Endothelial cell of umbilical vein (primary cell): ENCODE results near the gene HOXD4. TPM values are rescaled to one million over a fixed set of nuclear protein-coding genes. Genes with fewer than 3 reads are reported as not detected.
A peak's percentile ranks its signal among the peaks of the same experiment; 100 is the strongest.

Experiments
- BruUV-seq: library from RNA; stranded (reverse); fragments of 400-500 nt; replicated peaks from 2 replicates; lab custom pipeline; 2021; lab: Mats Ljungman, UMichigan
- CTCF ChIA-PET: fragments of 300-600, 350-600 bp; sonication (Branson Sonifier 250); formaldehyde crosslinking; loops from one replicate; lab custom pipeline; 2021; ENCODE audit warnings: antibody characterized with exemption, inconsistent platforms; lab: Charles Lee
- POLR2A ChIA-PET: fragments of 300-600, 350-600 bp; sonication (Branson Sonifier 250); formaldehyde crosslinking; loops from one replicate; lab custom pipeline; 2021; ENCODE audit warnings: antibody characterized with exemption, inconsistent platforms; lab: Charles Lee
- DNase-seq: peaks from one replicate; pipeline ENCODE4 v3.0.0-alpha.2; 2011; ENCODE audit warnings: low read depth, low spot score
- FAIRE-seq: peaks from 2 replicates; lab custom pipeline; 2011; peaks lifted over from hg19 to GRCh38; lab: Jason Lieb, UNC
- H2AFZ ChIP-seq: 2 replicates; pipeline ENCODE4 v1.6.0; 2012; ENCODE audit warnings: low read depth, low read length, control low read depth, inconsistent platforms
- H3K27ac ChIP-seq: 2 replicates; pipeline ENCODE4 v1.5.1; 2011; ENCODE audit warnings: low read depth, mild to moderate bottlenecking, control low read depth, low read length, moderate library complexity; ENCODE audit not compliant: insufficient read depth
- H3K27me3 ChIP-seq, 2 experiments: 2 replicates each; pipeline versions ENCODE4 v1.6.0 to v1.6.1; 2011; ENCODE audit warnings: low read length in 2 of 2, mixed read lengths in 1 of 2; ENCODE audit not compliant: control insufficient read depth in 2 of 2, insufficient read depth in 2 of 2
- H3K36me3 ChIP-seq, 2 experiments: 2 replicates in 1 of 2; 3 replicates in 1 of 2; pipeline ENCODE4 v1.5.1; 2011; ENCODE audit warnings: low read length in 2 of 2, mild to moderate bottlenecking in 1 of 2, moderate library complexity in 1 of 2; ENCODE audit not compliant: control insufficient read depth in 2 of 2, insufficient read depth in 2 of 2; ENCODE audit errors: extremely low read depth in 1 of 2
- H3K4me1 ChIP-seq: 3 replicates; pipeline ENCODE4 v1.5.1; 2011; ENCODE audit warnings: mild to moderate bottlenecking, low read length; ENCODE audit not compliant: control insufficient read depth, insufficient read depth; ENCODE audit errors: extremely low read depth
- H3K4me2 ChIP-seq: 2 replicates; pipeline ENCODE4 v1.6.1; 2011; ENCODE audit warnings: low read length, control low read depth, mixed read lengths; ENCODE audit not compliant: insufficient read depth
- H3K4me3 ChIP-seq, 3 experiments: fragments of 200-600 bp in 1 of 3; sonication (generic), shearing (Covaris generic) in 1 of 3; replicated peaks in 1 of 3; 2 replicates each; pipeline ENCODE4 v1.5.1; 2011 to 2016; ENCODE audit warnings: control low read depth in 3 of 3, low read length in 3 of 3, mild to moderate bottlenecking in 2 of 3, inconsistent platforms in 1 of 3, low read depth in 1 of 3, moderate library complexity in 1 of 3; ENCODE audit not compliant: insufficient read depth in 1 of 3
- H3K79me2 ChIP-seq: 2 replicates; pipeline ENCODE4 v1.6.0; 2012; ENCODE audit warnings: low read length, inconsistent platforms; ENCODE audit not compliant: control insufficient read depth, insufficient read depth
- H3K9ac ChIP-seq: replicated peaks from 2 replicates; pipeline ENCODE3; 2011; ENCODE audit warnings: low read length, control low read depth; ENCODE audit not compliant: insufficient read depth; ENCODE audit errors: extremely low read depth
- H3K9me1 ChIP-seq: replicated peaks from 3 replicates; pipeline ENCODE4 v1.6.0; 2011; ENCODE audit warnings: mild to moderate bottlenecking, low read length; ENCODE audit not compliant: control insufficient read depth, insufficient read depth; ENCODE audit errors: extremely low read depth
- H3K9me3 ChIP-seq: replicated peaks from 2 replicates; pipeline ENCODE4 v1.5.1; 2012; ENCODE audit warnings: low read length, inconsistent platforms; ENCODE audit not compliant: control insufficient read depth, insufficient read depth
- H4K20me1 ChIP-seq: replicated peaks from 2 replicates; pipeline ENCODE3; 2011; ENCODE audit warnings: mild to moderate bottlenecking, low read length; ENCODE audit not compliant: control insufficient read depth, insufficient read depth; ENCODE audit errors: extremely low read depth
- CTCF ChIP-seq, 2 donors: IDR thresholded peaks; 1 replicate in 1 of 2; 2 replicates in 1 of 2; pipeline ENCODE4 v1.5.1; 2011; ENCODE audit warnings: low read length in 2 of 2, mild to moderate bottlenecking in 2 of 2, moderate library complexity in 2 of 2, control low read depth in 1 of 2, inconsistent platforms in 1 of 2, low read depth in 1 of 2; ENCODE audit not compliant: insufficient read depth in 1 of 2; ENCODE audit errors: extremely low read depth in 1 of 2
- EZH2 ChIP-seq: IDR thresholded peaks from 2 replicates; pipeline ENCODE4 v1.6.1; 2012; ENCODE audit warnings: borderline replicate concordance, low read depth, mild to moderate bottlenecking, moderate library complexity, low read length, inconsistent platforms; ENCODE audit not compliant: severe bottlenecking
- FOS ChIP-seq: IDR thresholded peaks from 2 replicates; pipeline ENCODE4 v1.6.1; 2011; ENCODE audit warnings: mild to moderate bottlenecking, low read length, moderate library complexity, borderline replicate concordance; ENCODE audit not compliant: insufficient read depth
- JUN ChIP-seq: IDR thresholded peaks from 2 replicates; pipeline ENCODE4 v1.6.1; 2011; ENCODE audit warnings: borderline replicate concordance, low read depth; ENCODE audit not compliant: insufficient read length, insufficient read depth
- MYC ChIP-seq: IDR thresholded peaks from one replicate; pipeline ENCODE4 v1.6.1; 2011; ENCODE audit warnings: mild to moderate bottlenecking, low read depth, low read length
- POLR2A ChIP-seq: IDR thresholded peaks from 2 replicates; pipeline ENCODE4 v1.6.1; 2012; ENCODE audit warnings: low read depth, mild to moderate bottlenecking, control low read depth, low read length
- POLR2AphosphoS5 ChIP-seq: IDR thresholded peaks from 2 replicates; pipeline ENCODE4 v1.6.1; 2012; ENCODE audit warnings: low read depth, mild to moderate bottlenecking, control low read depth, low read length, moderate library complexity; ENCODE audit not compliant: insufficient read depth
- dilution Hi-C: fragments of 300-500 bp; cut with MboI; formaldehyde crosslinking; loops from one replicate; pipeline ENCODE4 v1.15.0; 2019; ENCODE audit warnings: low sequenced_read_pairs; ENCODE audit not compliant: extremely low pct_ligation_motif_present
- intact Hi-C: fragments of 100-400 bp; cut with micrococcal nuclease; formaldehyde crosslinking; loops from one replicate; pipeline ENCODE4 v1.10.0; 2022
- polyA plus RNA-seq, 4 experiments: library from polyadenylated mRNA; depleted of rRNA in 3 of 4; stranded (reverse) in 3 of 4; unstranded in 1 of 4; fragments of >200 nt; gene quantifications; 2 replicates each; pipeline versions ENCODE4 v1.2.1 to v1.2.3, GENCODE V29; 2011 to 2012; ENCODE audit warnings: missing spikeins in 1 of 4
- total RNA-seq: library from RNA; stranded (reverse); gene quantifications from 2 replicates; pipeline ENCODE4 v1.2.3, GENCODE V29; 2021

The HOXD4 gene
- total and polyA plus RNA-seq, 2 donors (not counting 3 experiments of a cell fraction or from before 2014, with no cell fraction given): 7.6 to 13.7 TPM

- ChIA-PET CTCF (interaction anchor here (0.6 to 4.3 kb wide), 24 partner anchors 9 to 1115 kb away, joined by 3 to 24 read pairs (median 5); partner anchors contain the start of gene HOXD9), POLR2A (no interaction called here)
- dilution Hi-C loops (no loop called here), intact Hi-C loops (no loop called here)
- H3K27me3 ChIP-seq: peaks cover 79 to 96% of the 10 kb centered on the region in 2 experiments
- no peak overlapping the region for H3K4me3 ChIP-seq
- H3K4me2 ChIP-seq: no peak overlapping the region
- H3K9me1 ChIP-seq: no peaks in the 10 kb centered on the region
- no peaks in the 10 kb centered on the region for H3K36me3 ChIP-seq
- peak; percentile 87 to 93 for TF ChIP-seq CTCF (IDR thresholded peaks at IDR 0.05; ENCODE audit: extremely low read depth in 1 of 2, insufficient read depth in 1 of 2, low read depth in 1 of 2, low read length in 2 of 2)
- TF ChIP-seq POLR2A: no peak
- no peak for TF ChIP-seq FOS
- no peak for TF ChIP-seq JUN
- TF ChIP-seq MYC: no peak
- peak; percentile 92 for FAIRE-seq
- H3K4me1 ChIP-seq: no peaks in the 10 kb centered on the region
- H4K20me1 ChIP-seq: no peaks in the 10 kb centered on the region
- H3K9me3 ChIP-seq: no peaks in the 10 kb centered on the region
- BruUV-seq: no TSS peak
- H2AFZ ChIP-seq: no peak overlapping the region
- H3K9ac ChIP-seq: no peak overlapping the region
- no peak overlapping the region for H3K27ac ChIP-seq
- H3K79me2 ChIP-seq: no peaks in the 10 kb centered on the region
- peak; percentile 74 for DNase-seq
Observed at GRCh38 chr2:176111309-176111663, 40.1 kb upstream of the HOXD4 start.

- H3K27ac ChIP-seq: no peak overlapping the region
- no peak overlapping the region for H3K9ac ChIP-seq
- H3K4me1 ChIP-seq: peaks cover 3% of the 10 kb centered on the region
- TF ChIP-seq EZH2 (peak; percentile 97), POLR2AphosphoS5 (no peak), POLR2A (no peak)
- H3K4me3 ChIP-seq: no peak overlapping the region
- H4K20me1 ChIP-seq: no peaks in the 10 kb centered on the region
- DNase-seq (no peak), FAIRE-seq (no peak)
- intact Hi-C loops (no loop called here), dilution Hi-C loops (no loop called here)
- no peaks in the 10 kb centered on the region for H3K9me1 ChIP-seq
- no peak overlapping the region for H2AFZ ChIP-seq
- no TSS peak for BruUV-seq
- ChIA-PET CTCF (interaction anchor here (0.6 to 4.3 kb wide), 23 partner anchors 9 to 1037 kb away, joined by 3 to 24 read pairs (median 5); partner anchors contain the start of gene HOXD9), POLR2A (no interaction called here)
- H3K4me2 ChIP-seq: no peak overlapping the region
- no peaks in the 10 kb centered on the region for H3K79me2 ChIP-seq
- peaks cover 79 to 97% of the 10 kb centered on the region in 2 experiments for H3K27me3 ChIP-seq
- H3K36me3 ChIP-seq: no peaks in the 10 kb centered on the region
- no peaks in the 10 kb centered on the region for H3K9me3 ChIP-seq
Observed at GRCh38 chr2:176111846-176112374, 39.4 kb upstream of the HOXD4 start.
